ENCODE results near the gene AUNIP. TPM values are rescaled to one million over a fixed set of nuclear protein-coding genes. Genes with fewer than 3 reads are reported as not detected.

The AUNIP gene
- total and polyA plus RNA-seq, 2 experiments from 2014 or later = 20.9 to 21.9 TPM

DNA sequence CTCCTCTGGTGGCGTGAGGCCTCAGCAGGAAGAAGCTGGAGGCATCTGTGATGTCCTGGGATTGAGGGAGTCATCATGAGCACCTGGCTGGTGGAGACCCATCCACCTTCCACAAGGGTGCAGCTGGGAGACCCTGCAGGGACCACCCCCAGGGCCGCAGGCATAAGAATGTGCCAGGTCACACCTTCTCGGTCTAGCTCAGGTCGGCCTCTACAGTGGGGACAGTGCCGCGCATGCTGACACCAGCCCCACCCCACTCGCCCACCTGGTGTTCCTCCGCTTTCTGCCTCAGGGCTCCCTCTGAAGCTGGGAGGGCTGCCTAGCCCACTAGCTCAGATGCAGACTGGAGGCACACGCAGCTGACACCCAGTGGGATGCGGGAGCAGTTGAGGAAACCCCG, 22.0 kb upstream of the AUNIP start:
- TF ChIP-seq ZNF462 (CRISPR knock-in tag; IDR thresholded peaks at IDR 0.05) = no peak
- no peak for TF ChIP-seq ZNF114 (CRISPR knock-in tag; IDR thresholded peaks at IDR 0.05)
- no peak for TF ChIP-seq CREB1 (CRISPR knock-in tag; IDR thresholded peaks at IDR 0.05; ENCODE audit: low read depth)
- no peak for TF ChIP-seq EZH2 (IDR thresholded peaks at IDR 0.05; ENCODE audit: low read depth, unreplicated experiment)
- TF ChIP-seq EZH2phosphoT487 (IDR thresholded peaks at IDR 0.05; ENCODE audit: unreplicated experiment) = no peak
- H3K27ac Mint-ChIP-seq = no peak overlapping the region
- H3K9me3 Mint-ChIP-seq = no peaks in the 10 kb centered on the region
- no peak overlapping the region for H3K4me2 ChIP-seq
- no peaks in the 10 kb centered on the region for H3K27me3 Mint-ChIP-seq (ENCODE audit: insufficient read depth, low read depth, poor library complexity)
- no peaks in the 10 kb centered on the region for H3K36me3 ChIP-seq (ENCODE audit: insufficient read depth)
- peaks cover 5% of the 10 kb centered on the region for H3K4me1 Mint-ChIP-seq
- H3K27ac ChIP-seq (ENCODE audit: low read depth) = no peak overlapping the region
- H3K9me2 ChIP-seq (ENCODE audit: insufficient read depth) = no peaks in the 10 kb centered on the region
- no peaks in the 10 kb centered on the region for H3K79me2 ChIP-seq (replicated peaks; ENCODE audit: insufficient read depth)
- H2AFZ ChIP-seq = no peak overlapping the region
- peaks cover 15% of the 10 kb centered on the region for H3K27me3 ChIP-seq (ENCODE audit: insufficient read depth)
- DNase-seq (ENCODE audit: low spot score) (no peak), ATAC-seq (no peak)
- H3K4me3 ChIP-seq = no peak overlapping the region
- peaks cover 5% of the 10 kb centered on the region for H3K4me1 ChIP-seq (ENCODE audit: insufficient read depth)
- no peaks in the 10 kb centered on the region for H3F3A ChIP-seq (replicated peaks; ENCODE audit: low read depth)
- no peaks in the 10 kb centered on the region for H4K20me1 ChIP-seq (replicated peaks; ENCODE audit: insufficient read depth)
- no peaks in the 10 kb centered on the region for H3K36me3 Mint-ChIP-seq (ENCODE audit: low read depth)
- H3K4me3 Mint-ChIP-seq = no peak overlapping the region

DNA sequence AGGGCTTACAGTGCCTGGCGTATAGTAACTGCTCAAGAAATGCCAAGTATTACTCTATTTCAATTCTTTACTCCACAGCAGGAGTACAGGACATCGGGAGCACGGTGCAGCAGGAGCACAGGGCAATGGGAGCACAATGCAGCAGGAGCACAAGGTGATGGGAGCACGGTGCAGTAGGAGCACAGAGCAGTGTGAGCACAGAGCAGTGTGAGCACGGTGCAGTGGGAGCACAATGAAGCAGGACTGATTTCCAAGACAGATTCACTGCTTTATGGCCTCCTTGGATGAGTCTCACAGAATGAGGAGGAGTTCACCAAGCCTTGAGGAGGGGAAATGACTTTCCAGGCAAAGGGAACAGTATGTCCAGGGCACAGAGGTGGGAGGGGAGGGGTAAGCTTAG, 21.3 kb upstream of the AUNIP start:
- Histone ChIP-seq H3K4me3 (no peak overlapping the region), H3K9me2 (ENCODE audit: insufficient read depth) (no peaks in the 10 kb centered on the region), H3K27ac (ENCODE audit: low read depth) (no peak overlapping the region), H2AFZ (no peak overlapping the region), H3K4me1 (ENCODE audit: insufficient read depth) (peaks cover 6% of the 10 kb centered on the region), H4K20me1 (replicated peaks; ENCODE audit: insufficient read depth) (no peaks in the 10 kb centered on the region), H3F3A (replicated peaks; ENCODE audit: low read depth) (no peaks in the 10 kb centered on the region), H3K79me2 (replicated peaks; ENCODE audit: insufficient read depth) (no peaks in the 10 kb centered on the region), H3K27me3 (ENCODE audit: insufficient read depth) (peaks cover 17% of the 10 kb centered on the region), H3K36me3 (ENCODE audit: insufficient read depth) (no peaks in the 10 kb centered on the region), H3K4me2 (no peak overlapping the region)
- Mint-ChIP-seq H3K36me3 (ENCODE audit: low read depth) (no peaks in the 10 kb centered on the region), H3K9me3 (no peaks in the 10 kb centered on the region), H3K27me3 (ENCODE audit: insufficient read depth, low read depth, poor library complexity) (no peaks in the 10 kb centered on the region), H3K4me3 (no peak overlapping the region; the same call in 2 of the 3 replicates), H3K4me1 (peaks cover 7% of the 10 kb centered on the region), H3K27ac (no peak overlapping the region)
- DNase-seq (ENCODE audit: low spot score) (no peak), ATAC-seq (no peak)
- TF ChIP-seq ZNF114 (CRISPR knock-in tag; IDR thresholded peaks at IDR 0.05) = no peak
- no peak for TF ChIP-seq EZH2phosphoT487 (IDR thresholded peaks at IDR 0.05; ENCODE audit: unreplicated experiment)
- TF ChIP-seq NANOG (IDR thresholded peaks at IDR 0.05; ENCODE audit: borderline replicate concordance) = no peak
- no peak for TF ChIP-seq ZNF331 (CRISPR knock-in tag; IDR thresholded peaks at IDR 0.05; ENCODE audit: low read depth)
- TF ChIP-seq, protein P1, sequence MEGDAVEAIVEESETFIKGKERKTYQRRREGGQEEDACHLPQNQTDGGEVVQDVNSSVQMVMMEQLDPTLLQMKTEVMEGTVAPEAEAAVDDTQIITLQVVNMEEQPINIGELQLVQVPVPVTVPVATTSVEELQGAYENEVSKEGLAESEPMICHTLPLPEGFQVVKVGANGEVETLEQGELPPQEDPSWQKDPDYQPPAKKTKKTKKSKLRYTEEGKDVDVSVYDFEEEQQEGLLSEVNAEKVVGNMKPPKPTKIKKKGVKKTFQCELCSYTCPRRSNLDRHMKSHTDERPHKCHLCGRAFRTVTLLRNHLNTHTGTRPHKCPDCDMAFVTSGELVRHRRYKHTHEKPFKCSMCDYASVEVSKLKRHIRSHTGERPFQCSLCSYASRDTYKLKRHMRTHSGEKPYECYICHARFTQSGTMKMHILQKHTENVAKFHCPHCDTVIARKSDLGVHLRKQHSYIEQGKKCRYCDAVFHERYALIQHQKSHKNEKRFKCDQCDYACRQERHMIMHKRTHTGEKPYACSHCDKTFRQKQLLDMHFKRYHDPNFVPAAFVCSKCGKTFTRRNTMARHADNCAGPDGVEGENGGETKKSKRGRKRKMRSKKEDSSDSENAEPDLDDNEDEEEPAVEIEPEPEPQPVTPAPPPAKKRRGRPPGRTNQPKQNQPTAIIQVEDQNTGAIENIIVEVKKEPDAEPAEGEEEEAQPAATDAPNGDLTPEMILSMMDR (conservative IDR thresholded peaks at IDR 0.05; ENCODE audit: low read depth in 2 of 2) = no peak
- TF ChIP-seq, protein P2, sequence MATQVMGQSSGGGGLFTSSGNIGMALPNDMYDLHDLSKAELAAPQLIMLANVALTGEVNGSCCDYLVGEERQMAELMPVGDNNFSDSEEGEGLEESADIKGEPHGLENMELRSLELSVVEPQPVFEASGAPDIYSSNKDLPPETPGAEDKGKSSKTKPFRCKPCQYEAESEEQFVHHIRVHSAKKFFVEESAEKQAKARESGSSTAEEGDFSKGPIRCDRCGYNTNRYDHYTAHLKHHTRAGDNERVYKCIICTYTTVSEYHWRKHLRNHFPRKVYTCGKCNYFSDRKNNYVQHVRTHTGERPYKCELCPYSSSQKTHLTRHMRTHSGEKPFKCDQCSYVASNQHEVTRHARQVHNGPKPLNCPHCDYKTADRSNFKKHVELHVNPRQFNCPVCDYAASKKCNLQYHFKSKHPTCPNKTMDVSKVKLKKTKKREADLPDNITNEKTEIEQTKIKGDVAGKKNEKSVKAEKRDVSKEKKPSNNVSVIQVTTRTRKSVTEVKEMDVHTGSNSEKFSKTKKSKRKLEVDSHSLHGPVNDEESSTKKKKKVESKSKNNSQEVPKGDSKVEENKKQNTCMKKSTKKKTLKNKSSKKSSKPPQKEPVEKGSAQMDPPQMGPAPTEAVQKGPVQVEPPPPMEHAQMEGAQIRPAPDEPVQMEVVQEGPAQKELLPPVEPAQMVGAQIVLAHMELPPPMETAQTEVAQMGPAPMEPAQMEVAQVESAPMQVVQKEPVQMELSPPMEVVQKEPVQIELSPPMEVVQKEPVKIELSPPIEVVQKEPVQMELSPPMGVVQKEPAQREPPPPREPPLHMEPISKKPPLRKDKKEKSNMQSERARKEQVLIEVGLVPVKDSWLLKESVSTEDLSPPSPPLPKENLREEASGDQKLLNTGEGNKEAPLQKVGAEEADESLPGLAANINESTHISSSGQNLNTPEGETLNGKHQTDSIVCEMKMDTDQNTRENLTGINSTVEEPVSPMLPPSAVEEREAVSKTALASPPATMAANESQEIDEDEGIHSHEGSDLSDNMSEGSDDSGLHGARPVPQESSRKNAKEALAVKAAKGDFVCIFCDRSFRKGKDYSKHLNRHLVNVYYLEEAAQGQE (IDR thresholded peaks at IDR 0.05; ENCODE audit: unreplicated experiment) = no peak
- TF ChIP-seq CREB1 (CRISPR knock-in tag; IDR thresholded peaks at IDR 0.05; ENCODE audit: low read depth) = no peak

Data from GM23338 (cell line).